Brain microvascular endothelial cell (primary cell): ENCODE results near the gene MSH5.
A peak's percentile ranks its signal among the peaks of the same experiment; 100 is the strongest.

Source experiments
- DNase-seq: peaks from one replicate; pipeline ENCODE4 v3.0.0-alpha.2; 2020
- H3K27ac ChIP-seq: fragments of 250-450 bp; sonication (Bioruptor Pico); 2 replicates; pipeline ENCODE4 v1.5.1; 2020; ENCODE audit warnings: mild to moderate bottlenecking, moderate library complexity
- H3K27me3 ChIP-seq: fragments of 250-450 bp; sonication (Bioruptor Pico); replicated peaks from 2 replicates; pipeline ENCODE4 v1.5.1; 2020; ENCODE audit warnings: mild to moderate bottlenecking
- H3K36me3 ChIP-seq: fragments of 250-450 bp; sonication (Bioruptor Pico); replicated peaks from 2 replicates; pipeline ENCODE4 v1.5.1; 2020; ENCODE audit warnings: mild to moderate bottlenecking
- H3K4me3 ChIP-seq: 2 replicates; pipeline ENCODE4 v1.5.1; 2011; ENCODE audit warnings: low read depth, mild to moderate bottlenecking, control low read depth, low read length, moderate library complexity
- CTCF ChIP-seq: IDR thresholded peaks from 2 replicates; pipeline ENCODE4 v1.5.1; 2011; ENCODE audit warnings: low read depth, mild to moderate bottlenecking, moderate library complexity, low read length, control low read depth, inconsistent platforms; ENCODE audit errors: missing control alignments
- in situ Hi-C: cut with HindIII; loops from 2 replicates; pipeline ENCODE4 v1.10.0; 2017; ENCODE audit warnings: low sequenced_read_pairs, low pct_ligation_motif_present

MSH5 gene

GRCh38 chr6:31776485-31776988 is 36.7 kb downstream of the MSH5 start:
- H3K27ac ChIP-seq = no peak overlapping the region
- in situ Hi-C loops = no loop called here

GRCh38 chr6:31776989-31777666 is 37.3 kb downstream of the MSH5 start, which contains the start of gene VWA7:
VWA7 (minus strand) TSS chr6:31777328; CDS start chr6:31776779, 549 bp downstream.
- peak; percentile 54 for DNase-seq
- H3K36me3 ChIP-seq = peaks cover 48% of the 10 kb centered on the region
- TF ChIP-seq CTCF = no peak
- in situ Hi-C loops = no loop called here
- H3K27ac ChIP-seq = peak within 1 kb of the TSS; percentile 30
- H3K4me3 ChIP-seq = no peak within 1 kb of the TSS
- H3K27me3 ChIP-seq = no peaks in the 10 kb centered on the region

More at GRCh38 chr6:31776485-31776988, 36.7 kb downstream of the MSH5 start:
- no peak for DNase-seq
- no peak for TF ChIP-seq CTCF
- no peaks in the 10 kb centered on the region for H3K27me3 ChIP-seq
- H3K4me3 ChIP-seq = no peak overlapping the region
- peaks cover 42% of the 10 kb centered on the region for H3K36me3 ChIP-seq

- H3K27ac ChIP-seq = peak overlapping the region; percentile 30
- TF ChIP-seq CTCF = no peak
- H3K36me3 ChIP-seq = peaks cover 53% of the 10 kb centered on the region
- H3K27me3 ChIP-seq = no peaks in the 10 kb centered on the region
- in situ Hi-C loops = no loop called here
- DNase-seq = no peak
- H3K4me3 ChIP-seq = no peak overlapping the region
Measured at GRCh38 chr6:31777667-31778050, 37.9 kb downstream of the MSH5 start.

DNA sequence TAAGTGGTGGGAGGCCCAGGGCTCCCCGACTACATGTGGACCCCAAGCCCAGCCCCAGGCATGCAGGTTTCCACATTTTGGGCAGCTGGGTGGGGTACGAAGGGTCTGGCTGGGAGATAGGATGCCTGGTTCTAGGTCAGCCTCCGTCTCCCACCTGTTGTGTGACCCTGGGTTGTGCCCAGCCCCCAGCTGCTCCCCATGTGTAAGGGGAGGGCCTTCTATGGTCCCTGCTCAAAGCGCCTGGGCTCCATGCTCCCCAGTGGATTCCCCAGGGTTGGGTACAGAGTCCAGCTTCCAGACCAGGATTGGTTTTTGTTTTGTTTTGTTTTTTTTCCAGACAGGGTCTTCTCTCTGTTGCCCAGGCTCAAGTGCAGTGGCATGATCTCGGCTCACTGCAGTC is 38.4 kb downstream of the MSH5 start:
- no peak overlapping the region for H3K4me3 ChIP-seq
- no peaks in the 10 kb centered on the region for H3K27me3 ChIP-seq
- no peak for TF ChIP-seq CTCF
- in situ Hi-C loops = no loop called here
- peaks cover 58% of the 10 kb centered on the region for H3K36me3 ChIP-seq
- no peak overlapping the region for H3K27ac ChIP-seq
- no peak for DNase-seq

GRCh38 chr6:31778999-31779885 is 39.4 kb downstream of the MSH5 start:
- no peak overlapping the region for H3K4me3 ChIP-seq
- in situ Hi-C loops = no loop called here
- H3K27me3 ChIP-seq = no peaks in the 10 kb centered on the region
- no peak for DNase-seq
- H3K36me3 ChIP-seq = peaks cover 69% of the 10 kb centered on the region
- TF ChIP-seq CTCF = no peak
- H3K27ac ChIP-seq = no peak overlapping the region
